K562 (cell line): ENCODE results near the gene CNPPD1. TPM values are rescaled to one million over a fixed set of nuclear protein-coding genes. Genes with fewer than 3 reads are reported as not detected.

Source experiments
- ATAC-seq: fragments of 200-7000 bp; cut with Tn5 transposase; 3 replicates; pipeline ENCODE4 v1.9.1; 2020; ENCODE audit warnings: moderate library complexity
- BruUV-seq: library from RNA; stranded (reverse); fragments of 400-500 nt; replicated peaks from 2 replicates; lab custom pipeline; 2021; lab: Mats Ljungman, UMichigan
- CTCF ChIA-PET: fragments of 300-600 bp; formaldehyde crosslinking; extraction: SDS; loops from one replicate; lab custom pipeline; 2021; ENCODE audit warnings: low intra/inter-chr PET ratio; lab: Yijun Ruan, JAX
- POLR2A ChIA-PET: fragments of 300-600, 350-650 bp; sonication (Branson Sonifier 250); formaldehyde crosslinking; extraction: SDS; loops from one replicate; lab custom pipeline; 2021; ENCODE audit warnings: antibody characterized with exemption, inconsistent platforms; lab: Yijun Ruan, JAX
- DNase-seq, 4 experiments: peaks; one replicate each; pipeline versions ENCODE4 v3.0.0 to v3.0.0-alpha.2; 2011 to 2018; ENCODE audit warnings: low spot score in 3 of 4, mixed read lengths in 3 of 4; ENCODE audit errors: extremely low read depth in 1 of 4
- FAIRE-seq: peaks from 2 replicates; lab custom pipeline; 2011; peaks lifted over from hg19 to GRCh38; lab: Jason Lieb, UNC
- H2AFZ ChIP-seq: 2 replicates; pipeline ENCODE4 v1.6.0; 2011; ENCODE audit warnings: low read depth, low read length, control low read depth, inconsistent platforms
- H3K27ac ChIP-seq: fragments of 200-600 bp; 3 replicates; pipeline ENCODE4 v1.8.0; 2011; ENCODE audit warnings: low read depth, mild to moderate bottlenecking, control low read depth, inconsistent platforms, low read length, moderate library complexity, mixed read lengths; ENCODE audit errors: extremely low read depth
- H3K27me3 ChIP-seq, 2 experiments: fragments of 300-600 bp in 1 of 2; 2 replicates in 1 of 2; 3 replicates in 1 of 2; pipeline versions ENCODE4 v1.6.0 to v1.8.0; 2011; ENCODE audit warnings: inconsistent platforms in 2 of 2, low read length in 2 of 2, mild to moderate bottlenecking in 1 of 2, mixed read lengths in 1 of 2, moderate library complexity in 1 of 2; ENCODE audit not compliant: control insufficient read depth in 2 of 2, insufficient read depth in 2 of 2
- H3K36me3 ChIP-seq: fragments of 300-600 bp; 3 replicates; pipeline ENCODE4 v1.8.0; 2011; ENCODE audit warnings: mild to moderate bottlenecking, low read length, inconsistent platforms; ENCODE audit not compliant: control insufficient read depth, insufficient read depth
- H3K4me1 ChIP-seq, 2 experiments: fragments of 200-600 bp in 1 of 2; replicated peaks in 1 of 2; 2 replicates in 1 of 2; 3 replicates in 1 of 2; pipeline versions ENCODE4 v1.5.1 to v1.8.0; 2011; ENCODE audit warnings: inconsistent platforms in 2 of 2, low read length in 2 of 2, mild to moderate bottlenecking in 1 of 2, mixed read lengths in 1 of 2, moderate library complexity in 1 of 2; ENCODE audit not compliant: control insufficient read depth in 2 of 2, insufficient read depth in 2 of 2
- H3K4me2 ChIP-seq: 2 replicates; pipeline ENCODE4 v1.6.1; 2011; ENCODE audit warnings: low read length, control low read depth, inconsistent platforms, mixed read lengths; ENCODE audit not compliant: insufficient read depth
- H3K4me3 ChIP-seq: fragments of 200-600 bp; sonication (generic), shearing (Covaris generic); 2 replicates; pipeline ENCODE4 v1.5.1; 2016; ENCODE audit warnings: control low read depth, inconsistent platforms
- H3K79me2 ChIP-seq: fragments of 200-600 bp; 3 replicates; pipeline ENCODE4 v1.8.0; 2011; ENCODE audit warnings: low read length, inconsistent platforms; ENCODE audit not compliant: control insufficient read depth, insufficient read depth
- H3K9ac ChIP-seq, 2 experiments: 2 replicates each; pipeline versions ENCODE4 v1.6.0 to v1.6.1; 2011; ENCODE audit warnings: low read depth in 2 of 2, low read length in 2 of 2, control low read depth in 1 of 2, inconsistent platforms in 1 of 2, mild to moderate bottlenecking in 1 of 2, mixed read lengths in 1 of 2; ENCODE audit not compliant: insufficient read depth in 1 of 2
- H3K9me1 ChIP-seq: one replicate; pipeline ENCODE4 v1.6.0; 2011; ENCODE audit warnings: inconsistent platforms, mild to moderate bottlenecking, low read length, moderate library complexity; ENCODE audit not compliant: control insufficient read depth, insufficient read depth
- H3K9me3 ChIP-seq: replicated peaks from 2 replicates; pipeline ENCODE4 v1.5.1; 2011; ENCODE audit warnings: low read depth, low read length, inconsistent platforms; ENCODE audit not compliant: control insufficient read depth, insufficient read depth
- H4K20me1 ChIP-seq: replicated peaks from 2 replicates; pipeline ENCODE4 v1.6.1; 2011; ENCODE audit warnings: low read length, inconsistent platforms, mixed read lengths; ENCODE audit not compliant: control insufficient read depth, insufficient read depth
- BRF2 ChIP-seq: IDR thresholded peaks from 3 replicates; pipeline ENCODE4 v1.6.1; 2011; ENCODE audit warnings: borderline replicate concordance, mild to moderate bottlenecking; ENCODE audit not compliant: insufficient read length, insufficient read depth
- C11orf30 ChIP-seq: fragments of 450-650 bp; IDR thresholded peaks from 2 replicates; pipeline ENCODE4 v1.6.1; 2016; ENCODE audit warnings: low read depth, mild to moderate bottlenecking
- CC2D1A ChIP-seq: fragments of 450-650 bp; IDR thresholded peaks from 2 replicates; pipeline ENCODE4 v1.6.1; 2017; ENCODE audit warnings: mild to moderate bottlenecking
- CLOCK ChIP-seq: fragments of 250-450 bp; sonication (Bioruptor Pico); IDR thresholded peaks from 2 replicates; pipeline ENCODE4 v1.4.0; 2020; ENCODE audit warnings: mild to moderate bottlenecking, moderate library complexity, borderline replicate concordance
- DACH1 ChIP-seq: fragments of 450-650 bp; IDR thresholded peaks from 2 replicates; pipeline ENCODE4 v1.6.1; 2018; ENCODE audit not compliant: partially characterized antibody
- FOXK1 ChIP-seq: sonication (generic); formaldehyde crosslinking; IDR thresholded peaks from 2 replicates; pipeline ENCODE4 v1.8.0; 2022; ENCODE audit warnings: missing genetic modification reagents, mild to moderate bottlenecking, borderline replicate concordance
- GTF2F1 ChIP-seq: IDR thresholded peaks from 2 replicates; pipeline ENCODE4 v1.6.1; 2011; ENCODE audit warnings: low read depth, low read length, improper control_type of control experiment
- HNRNPUL1 ChIP-seq: fragments of 200-400 bp; formaldehyde crosslinking; IDR thresholded peaks from 2 replicates; pipeline ENCODE4 v1.6.1; 2017; ENCODE audit warnings: low read length
- KLF16 ChIP-seq: IDR thresholded peaks from 2 replicates; pipeline ENCODE4 v1.6.1; 2016; ENCODE audit warnings: antibody characterized with exemption
- NUFIP1 ChIP-seq: fragments of 450-650 bp; IDR thresholded peaks from 2 replicates; pipeline ENCODE4 v1.6.1; 2018; ENCODE audit not compliant: partially characterized antibody
- PATZ1 ChIP-seq: fragments of 250-450 bp; sonication (Bioruptor Pico); IDR thresholded peaks from 2 replicates; pipeline ENCODE4 v1.5.0; 2020; ENCODE audit warnings: mild to moderate bottlenecking, borderline replicate concordance
- POLR3A ChIP-seq: IDR thresholded peaks from 2 replicates; pipeline ENCODE4 v1.6.1; 2011; ENCODE audit warnings: borderline replicate concordance, mild to moderate bottlenecking, moderate library complexity; ENCODE audit not compliant: insufficient read length, insufficient read depth; ENCODE audit errors: extremely low read depth
- RBM14 ChIP-seq: fragments of 200-400 bp; formaldehyde crosslinking; IDR thresholded peaks from 2 replicates; pipeline ENCODE4 v1.6.1; 2018; ENCODE audit warnings: low read depth, mild to moderate bottlenecking, low read length, moderate library complexity, borderline replicate concordance; ENCODE audit not compliant: insufficient read depth
- RFX7 ChIP-seq: fragments of 250-450 bp; sonication (Bioruptor Pico); IDR thresholded peaks from 2 replicates; pipeline ENCODE4 v1.5.1; 2021; ENCODE audit warnings: mild to moderate bottlenecking
- RNF2 ChIP-seq: sonication (generic); IDR thresholded peaks from 2 replicates; pipeline ENCODE4 v1.6.1; 2016
- SPI1 ChIP-seq: IDR thresholded peaks from 2 replicates; pipeline ENCODE4 v1.6.1; 2011; ENCODE audit warnings: low read depth, low read length, control low read depth, borderline replicate concordance
- WGBS: fragments of 100-300 bp; shearing (Covaris generic); methylation state at CpG from one replicate; pipeline ENCODE4 v1.1.6; 2016; ENCODE audit warnings: low coverage, mixed read lengths; ENCODE audit not compliant: insufficient coverage; ENCODE audit errors: missing lambda C conversion rate; 5-methylcytosine and 5-hydroxymethylcytosine counted together
- in situ Hi-C: fragments of 300-500 bp; cut with MboI; formaldehyde crosslinking; loops from 4 replicates; pipeline ENCODE4 v1.15.0; 2018; ENCODE audit warnings: inconsistent platforms, mixed read lengths
- intact Hi-C: fragments of 100-400 bp; cut with micrococcal nuclease; formaldehyde crosslinking; loops from 2 replicates; pipeline ENCODE4 v1.14.2; 2022
- polyA plus RNA-seq, 8 experiments: library from polyadenylated mRNA; depleted of rRNA in 4 of 8; stranded (reverse) in 5 of 8; unstranded in 3 of 8; fragments of >200 nt; fragmentation: Nextera tagmentation in 2 of 8; fragmentation: Illumina TruSeq in 1 of 8; extraction: Ambion mirVana in 2 of 8; extraction: Trizol in 1 of 8; gene quantifications; 2 replicates each; pipeline versions ENCODE4 v1.2.1 to v1.2.3, GENCODE V29; 2011 to 2014; ENCODE audit warnings: inconsistent platforms in 1 of 8, missing spikeins in 1 of 8
- total RNA-seq, 7 experiments: library from RNA; depleted of rRNA in 6 of 7; stranded (reverse); fragments of >200 nt in 6 of 7; fragmentation: Illumina TruSeq in 2 of 7; extraction: Trizol in 2 of 7; gene quantifications; 2 replicates each; pipeline versions ENCODE4 v1.2.1 to v1.2.3, GENCODE V29; 2011 to 2021; ENCODE audit warnings: low replicate concordance in 1 of 7

Gene CNPPD1
- total and polyA plus RNA-seq, 9 of the 15 experiments (the other 6 are each of a cell fraction or from before 2014, with no cell fraction given) = 9.9 to 53.5 (median 27.0) TPM

DNA sequence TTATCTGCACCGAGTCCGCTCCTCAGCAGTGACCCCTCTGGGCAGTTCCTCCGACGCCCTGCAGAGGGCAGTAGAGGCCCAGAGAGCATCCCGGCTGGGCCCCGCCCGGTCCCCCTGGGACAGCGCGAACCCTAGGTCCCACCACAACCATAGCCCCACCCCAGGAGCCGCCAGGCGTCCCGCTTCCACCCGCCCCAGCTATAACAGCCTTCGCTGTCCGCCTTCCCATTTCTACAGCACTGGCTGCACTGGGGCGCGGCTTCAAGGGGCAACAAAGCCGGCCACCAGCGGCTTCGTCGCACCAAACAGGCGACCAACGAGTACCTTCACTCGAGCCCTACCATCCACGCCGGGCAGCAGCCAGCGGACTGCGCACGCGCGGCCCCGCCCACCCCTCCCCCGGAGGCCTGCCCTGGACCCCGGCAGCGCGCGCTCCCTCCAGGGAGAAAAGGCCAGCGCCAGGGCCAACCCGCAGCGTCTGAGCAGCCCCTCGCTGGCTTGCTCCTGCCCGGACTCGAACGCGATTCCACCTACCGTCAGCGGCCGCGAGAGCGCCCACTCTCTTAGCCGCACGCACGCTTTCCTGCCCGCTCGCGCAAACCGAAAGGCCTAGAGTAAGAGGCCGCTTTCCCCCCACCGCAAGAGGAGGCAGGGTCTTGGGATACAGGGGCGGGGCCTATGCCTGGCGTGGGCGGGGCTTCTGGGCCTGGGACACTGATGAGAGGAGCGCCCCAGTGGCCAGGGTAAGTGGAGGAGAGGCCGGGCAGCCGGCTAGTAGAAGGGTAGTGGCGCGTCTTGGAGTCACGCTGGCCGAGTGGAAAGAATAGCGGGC lies 16.3 kb downstream of the CNPPD1 start, which contains the start of gene NHEJ1:
Gene NHEJ1 (minus strand): TSS at position 630 of the 832 bp plus-strand sequence. CDS start 2,453 bp downstream, outside the sequence.
- Histone ChIP-seq H3K36me3 (0 out of 3 replicates have a peak, but pooled peaks cover 5% of the 10 kb centered on the region), H3K9ac (peak within 1 kb of the TSS; percentile 70 to 95), H3K4me2 (peak within 1 kb of the TSS; percentile 86), H3K27me3 (no peaks in the 10 kb centered on the region), H3K79me2 (no peaks in the 10 kb centered on the region; the same call in 2 of the 3 replicates), H2AFZ (peak within 1 kb of the TSS; percentile 99), H3K9me3 (no peaks in the 10 kb centered on the region), H3K4me1 (peaks cover 8 to 16% of the 10 kb centered on the region in 2 experiments; a peak in 4 of 5 replicates), H3K27ac (peak within 1 kb of the TSS; percentile 76), H4K20me1 (no peaks in the 10 kb centered on the region; the same call in 1 of the 2 replicates), H3K4me3 (peak within 1 kb of the TSS; percentile 55), H3K9me1 (no peaks in the 10 kb centered on the region)
- WGBS = 0% methylated on average over 33 of the region's 70 CpGs
- BruUV-seq = no TSS peak
- POLR2A ChIA-PET = interaction anchor here (1.0 kb wide), 1 partner anchor 12 kb away, joined by 3 read pairs; no protein-coding TSS in a partner anchor
- peak; percentile 98 for ATAC-seq
- intact Hi-C loops = loop anchor here (1.0 to 2.0 kb wide), 5 partner anchors 17 to 192 kb away; partner anchors contain the start of genes ABCB6 and DNAJB2
- FAIRE-seq = peak; percentile 86
- peak; percentile 91 to 95 (median 92) for DNase-seq
- CTCF ChIA-PET = interaction anchor here (0.6 to 2.3 kb wide), 4 partner anchors 51 to 275 kb away, joined by 3 to 10 read pairs (median 4); no protein-coding TSS in a partner anchor
- in situ Hi-C loops = no loop called here
- no peak for TF ChIP-seq NUFIP1
- no peak for TF ChIP-seq PATZ1 (CRISPR knock-in tag)
- no peak for TF ChIP-seq C11orf30
- no peak for TF ChIP-seq RBM14
- TF ChIP-seq GTF2F1 = no peak
- no peak for TF ChIP-seq BRF2
- TF ChIP-seq CLOCK = no peak
- TF ChIP-seq CC2D1A = peak; percentile 77
- TF ChIP-seq RFX7 (CRISPR knock-in tag) = no peak
- no peak for TF ChIP-seq HNRNPUL1
- TF ChIP-seq RNF2 = 0 out of 2 replicates have a peak, but pooled peaks have one; percentile 35
- TF ChIP-seq POLR3A = no peak
- no peak for TF ChIP-seq DACH1
- no peak for TF ChIP-seq SPI1
- no peak for TF ChIP-seq KLF16
- no peak for TF ChIP-seq FOXK1 (CRISPR knock-in tag)
